Measurements from ENCODE around the gene SUDS3.

DNA sequence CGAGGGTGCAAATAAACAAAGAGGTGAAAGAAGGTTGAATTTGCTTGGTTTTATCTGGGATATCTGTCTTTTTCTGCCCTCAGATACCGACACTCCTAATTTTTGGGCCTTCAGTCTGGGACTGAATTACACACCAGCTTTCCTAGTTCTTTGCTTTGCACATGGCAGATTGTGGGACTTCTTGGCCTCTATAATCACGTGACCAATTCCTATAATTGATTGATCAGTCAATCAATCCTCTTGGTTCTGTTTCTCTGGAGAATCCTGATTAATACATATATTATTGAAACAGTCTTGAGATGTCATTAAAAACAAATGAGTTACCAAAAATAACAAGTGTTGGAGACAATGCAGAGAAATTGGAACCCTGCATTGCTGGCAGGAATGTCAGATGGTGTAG lies 62.7 kb downstream of the SUDS3 start:
- TF ChIP-seq, protein P1, sequence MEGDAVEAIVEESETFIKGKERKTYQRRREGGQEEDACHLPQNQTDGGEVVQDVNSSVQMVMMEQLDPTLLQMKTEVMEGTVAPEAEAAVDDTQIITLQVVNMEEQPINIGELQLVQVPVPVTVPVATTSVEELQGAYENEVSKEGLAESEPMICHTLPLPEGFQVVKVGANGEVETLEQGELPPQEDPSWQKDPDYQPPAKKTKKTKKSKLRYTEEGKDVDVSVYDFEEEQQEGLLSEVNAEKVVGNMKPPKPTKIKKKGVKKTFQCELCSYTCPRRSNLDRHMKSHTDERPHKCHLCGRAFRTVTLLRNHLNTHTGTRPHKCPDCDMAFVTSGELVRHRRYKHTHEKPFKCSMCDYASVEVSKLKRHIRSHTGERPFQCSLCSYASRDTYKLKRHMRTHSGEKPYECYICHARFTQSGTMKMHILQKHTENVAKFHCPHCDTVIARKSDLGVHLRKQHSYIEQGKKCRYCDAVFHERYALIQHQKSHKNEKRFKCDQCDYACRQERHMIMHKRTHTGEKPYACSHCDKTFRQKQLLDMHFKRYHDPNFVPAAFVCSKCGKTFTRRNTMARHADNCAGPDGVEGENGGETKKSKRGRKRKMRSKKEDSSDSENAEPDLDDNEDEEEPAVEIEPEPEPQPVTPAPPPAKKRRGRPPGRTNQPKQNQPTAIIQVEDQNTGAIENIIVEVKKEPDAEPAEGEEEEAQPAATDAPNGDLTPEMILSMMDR (conservative IDR thresholded peaks at IDR 0.05 in 1 of 2, IDR thresholded peaks at IDR 0.05 in 1 of 2; ENCODE audit: extremely low read depth in 1 of 2, insufficient read depth in 1 of 2, low read depth in 1 of 2, low read length in 2 of 2), result no peak
- no peak for TF ChIP-seq EZH2 (IDR thresholded peaks at IDR 0.05; ENCODE audit: borderline replicate concordance, low read length)

All from mammary epithelial cell (primary cell).